Measurements from ENCODE around the gene OTOG.

- TF ChIP-seq CTCF (conservative IDR thresholded peaks at IDR 0.05 in 1 of 2, IDR thresholded peaks at IDR 0.05 in 1 of 2; ENCODE audit: extremely low read depth in 1 of 2, insufficient read depth in 1 of 2, low read depth in 1 of 2, low read length in 2 of 2) (no peak), EZH2 (IDR thresholded peaks at IDR 0.05; ENCODE audit: borderline replicate concordance, low read length) (no peak)
Observed at GRCh38 chr11:17642980-17643379, 95.9 kb downstream of the OTOG start.
